Prostate gland (tissue), 2 donors: ENCODE data around the gene ANTXR1. TPM values are rescaled to one million over a fixed set of nuclear protein-coding genes. Genes with fewer than 3 reads are reported as not detected.

Experiments used
- DNase-seq: peaks from one replicate; pipeline ENCODE4 v3.0.0-alpha.2; 2019; ENCODE audit warnings: low spot score
- H3K27ac ChIP-seq, 2 donors: fragments of 200-600 bp; sonication (generic); 2 replicates each; pipeline ENCODE4 v1.5.1; 2017 to 2019
- H3K27me3 ChIP-seq: fragments of 200-600 bp; sonication (generic); replicated peaks from 2 replicates; pipeline ENCODE4 v1.5.1; 2019; ENCODE audit not compliant: insufficient read depth
- H3K36me3 ChIP-seq, 2 donors: fragments of 200-600 bp; sonication (generic); 1 replicate in 1 of 2; 2 replicates in 1 of 2; pipeline versions ENCODE4 v1.5.1 to v1.8.1; 2017 to 2019
- H3K4me1 ChIP-seq: fragments of 200-600 bp; sonication (generic); replicated peaks from 2 replicates; pipeline ENCODE4 v1.5.1; 2019
- H3K4me3 ChIP-seq, 2 donors: fragments of 200-600 bp; sonication (generic); 2 replicates each; pipeline ENCODE4 v1.5.1; 2017 to 2019
- H3K9me3 ChIP-seq: fragments of 200-600 bp; sonication (generic); 2 replicates; pipeline ENCODE4 v1.5.1; 2017
- POLR2A ChIP-seq: fragments of 450-650 bp; IDR thresholded peaks from one replicate; pipeline ENCODE4 v1.6.1; 2016; ENCODE audit warnings: antibody characterized with exemption, mild to moderate bottlenecking
- POLR2AphosphoS5 ChIP-seq: sonication (generic); formaldehyde crosslinking; IDR thresholded peaks from one replicate; pipeline ENCODE4 v1.6.1; 2017; ENCODE audit warnings: antibody characterized with exemption
- WGBS: methylation state at CpG from one replicate; pipeline ENCODE4 v1.1.5; 2018; 5-methylcytosine and 5-hydroxymethylcytosine counted together
- intact Hi-C: fragments of 100-400 bp; cut with DNase I; formaldehyde crosslinking; loops from one replicate; pipeline ENCODE4 v1.14.2; 2022
- total RNA-seq, 2 donors: library from RNA; depleted of rRNA; stranded (reverse); fragments of >200 nt; gene quantifications; one replicate each; pipeline ENCODE4 v1.1.0, GENCODE V29; 2016
- TF ChIP-seq, protein P1 (sequence below), 4 experiments: fragments of 200-600 bp in 2 of 4; fragments of 450-650 bp in 2 of 4; sonication (generic) in 2 of 4; IDR thresholded peaks; 1 replicate in 3 of 4; 2 replicates in 1 of 4; pipeline ENCODE4 v1.5.1; 2016 to 2019; ENCODE audit warnings: antibody characterized with exemption in 4 of 4, mild to moderate bottlenecking in 2 of 4, moderate library complexity in 2 of 4

The ANTXR1 gene
- total RNA-seq, 2 donors from 2014 or later: 25.8 to 48.7 TPM

DNA sequence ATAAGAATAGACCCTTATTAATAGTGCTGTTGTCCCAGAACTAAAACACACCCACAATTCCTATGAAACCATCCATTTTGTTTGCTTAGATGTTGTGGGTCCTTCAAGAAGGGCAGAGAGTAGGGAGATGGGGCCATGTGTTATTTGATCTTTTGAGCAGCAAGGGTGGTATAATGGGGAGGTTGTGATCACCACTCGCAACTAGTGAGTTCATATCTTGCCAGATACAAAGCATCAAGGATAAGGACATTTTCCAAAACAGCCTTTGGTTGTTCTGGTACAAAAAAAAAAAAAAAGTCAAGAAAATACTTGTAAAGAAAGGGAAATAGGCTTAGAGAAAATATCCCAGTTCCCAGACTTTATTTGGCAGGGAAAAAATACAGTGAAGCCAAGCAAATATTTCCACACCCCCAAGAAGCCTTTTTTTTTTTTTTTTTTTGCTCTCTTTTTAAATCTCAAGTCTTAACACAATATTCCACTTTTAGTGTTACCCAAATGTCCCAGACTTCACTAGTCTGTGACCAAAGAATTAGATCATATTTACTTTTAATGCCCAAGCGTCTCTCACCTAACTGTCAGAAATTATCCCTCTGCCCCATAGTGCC, 54.1 kb downstream of the ANTXR1 start:
- H3K27ac ChIP-seq: no peak overlapping the region
- H3K4me1 ChIP-seq: no peaks in the 10 kb centered on the region
- H3K36me3 ChIP-seq: no peaks in the 10 kb centered on the region
- DNase-seq: no peak
- H3K27me3 ChIP-seq: no peaks in the 10 kb centered on the region
- intact Hi-C loops: no loop called here
- H3K9me3 ChIP-seq: no peaks in the 10 kb centered on the region
- no peak overlapping the region for H3K4me3 ChIP-seq
- 70% methylated on average over 2 of the region's 2 CpGs for WGBS
- TF ChIP-seq POLR2A (no peak), POLR2AphosphoS5 (no peak)
- TF ChIP-seq, protein P1, sequence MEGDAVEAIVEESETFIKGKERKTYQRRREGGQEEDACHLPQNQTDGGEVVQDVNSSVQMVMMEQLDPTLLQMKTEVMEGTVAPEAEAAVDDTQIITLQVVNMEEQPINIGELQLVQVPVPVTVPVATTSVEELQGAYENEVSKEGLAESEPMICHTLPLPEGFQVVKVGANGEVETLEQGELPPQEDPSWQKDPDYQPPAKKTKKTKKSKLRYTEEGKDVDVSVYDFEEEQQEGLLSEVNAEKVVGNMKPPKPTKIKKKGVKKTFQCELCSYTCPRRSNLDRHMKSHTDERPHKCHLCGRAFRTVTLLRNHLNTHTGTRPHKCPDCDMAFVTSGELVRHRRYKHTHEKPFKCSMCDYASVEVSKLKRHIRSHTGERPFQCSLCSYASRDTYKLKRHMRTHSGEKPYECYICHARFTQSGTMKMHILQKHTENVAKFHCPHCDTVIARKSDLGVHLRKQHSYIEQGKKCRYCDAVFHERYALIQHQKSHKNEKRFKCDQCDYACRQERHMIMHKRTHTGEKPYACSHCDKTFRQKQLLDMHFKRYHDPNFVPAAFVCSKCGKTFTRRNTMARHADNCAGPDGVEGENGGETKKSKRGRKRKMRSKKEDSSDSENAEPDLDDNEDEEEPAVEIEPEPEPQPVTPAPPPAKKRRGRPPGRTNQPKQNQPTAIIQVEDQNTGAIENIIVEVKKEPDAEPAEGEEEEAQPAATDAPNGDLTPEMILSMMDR (IDR thresholded peaks at IDR 0.05): no peak

DNA sequence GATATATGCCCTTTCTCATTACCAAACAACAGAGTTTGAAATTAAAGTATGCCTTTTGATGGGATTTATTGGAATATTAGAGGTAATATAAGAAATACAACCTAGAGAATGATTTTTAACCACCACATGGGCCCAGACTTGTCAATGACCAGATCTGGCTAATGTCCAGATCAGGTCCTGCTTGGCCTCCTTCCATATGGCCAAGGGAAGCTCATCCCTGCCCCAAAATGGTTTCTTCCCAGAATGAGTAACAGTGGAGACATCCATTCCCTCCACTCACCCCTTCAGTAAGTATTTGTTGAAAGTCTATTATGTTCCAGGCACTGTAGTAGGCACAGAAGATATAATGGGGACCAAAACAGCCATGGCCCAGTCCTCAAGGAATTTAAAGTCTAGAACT, 54.9 kb downstream of the ANTXR1 start:
- H3K27ac ChIP-seq: no peak overlapping the region
- TF ChIP-seq POLR2AphosphoS5 (no peak), POLR2A (no peak)
- TF ChIP-seq, protein P1 (IDR thresholded peaks at IDR 0.05): no peak

DNA sequence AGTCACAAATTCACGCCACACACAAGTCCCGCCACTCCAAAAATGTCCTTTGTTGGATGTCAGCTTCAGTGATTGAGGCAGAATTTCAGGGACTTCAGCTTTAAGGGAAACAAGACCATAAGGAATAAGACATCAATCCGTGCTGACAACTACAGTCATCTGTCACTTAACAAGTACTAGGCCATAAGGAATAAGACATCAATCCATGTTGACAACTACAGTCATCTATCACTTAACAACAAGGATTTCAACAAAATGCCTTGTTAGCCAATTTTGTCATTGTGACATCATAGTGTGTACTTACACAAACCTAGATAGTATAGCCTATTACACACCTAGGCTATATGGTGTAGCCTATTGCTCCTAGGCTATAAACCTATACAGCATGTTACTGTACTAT, 58.0 kb downstream of the ANTXR1 start:
- Histone ChIP-seq H3K4me1 (no peaks in the 10 kb centered on the region), H3K36me3 (no peaks in the 10 kb centered on the region), H3K27ac (no peak overlapping the region), H3K9me3 (no peaks in the 10 kb centered on the region), H3K27me3 (no peaks in the 10 kb centered on the region), H3K4me3 (no peak overlapping the region)
- WGBS: 91% methylated on average over 3 of the region's 3 CpGs
- intact Hi-C loops: no loop called here
- TF ChIP-seq, protein P1 (IDR thresholded peaks at IDR 0.05): no peak
- TF ChIP-seq POLR2A (no peak), POLR2AphosphoS5 (no peak)
- no peak for DNase-seq

More for the DNA sequence above, 54.9 kb downstream of the ANTXR1 start:
- DNase-seq: no peak
- Histone ChIP-seq H3K4me1 (no peaks in the 10 kb centered on the region), H3K4me3 (no peak overlapping the region), H3K36me3 (no peaks in the 10 kb centered on the region), H3K9me3 (no peaks in the 10 kb centered on the region), H3K27me3 (no peaks in the 10 kb centered on the region)
- intact Hi-C loops: no loop called here

DNA sequence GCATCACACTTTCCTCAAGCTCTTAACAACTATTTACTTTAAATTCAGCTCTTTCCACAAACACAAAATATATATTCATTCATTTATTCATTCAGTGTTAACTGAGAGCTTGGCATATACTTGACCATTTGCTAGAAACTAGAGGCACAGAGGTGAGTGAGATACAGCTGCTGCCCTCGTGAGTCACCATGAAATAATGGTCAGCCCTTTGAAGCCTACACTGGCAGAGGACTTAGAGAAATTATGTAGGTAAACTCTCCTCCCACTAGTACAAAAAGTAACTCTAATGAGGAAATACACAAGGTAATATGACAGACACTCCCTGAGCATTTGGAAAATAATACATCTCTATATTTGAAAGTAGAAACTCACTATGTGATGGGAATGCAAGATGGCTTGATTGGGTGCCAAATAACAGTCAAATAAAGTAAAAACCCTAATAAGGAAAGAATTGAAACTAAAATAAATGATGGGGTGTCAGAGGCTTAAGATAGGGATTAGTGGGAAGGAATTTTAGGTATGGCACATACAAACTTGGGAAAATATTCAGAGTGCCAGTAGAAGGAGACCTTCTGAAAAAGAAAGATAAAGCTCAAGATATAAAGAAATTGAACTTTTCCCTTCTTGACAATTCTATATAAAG, 61.1 kb downstream of the ANTXR1 start:
- Histone ChIP-seq H3K9me3 (no peaks in the 10 kb centered on the region), H3K4me1 (no peaks in the 10 kb centered on the region), H3K27ac (no peak overlapping the region), H3K27me3 (no peaks in the 10 kb centered on the region), H3K36me3 (no peaks in the 10 kb centered on the region), H3K4me3 (no peak overlapping the region)
- WGBS: 66% methylated on average over 1 of the region's 1 CpG
- DNase-seq: no peak
- intact Hi-C loops: no loop called here
- TF ChIP-seq, protein P1 (IDR thresholded peaks at IDR 0.05): no peak
- TF ChIP-seq POLR2A (no peak), POLR2AphosphoS5 (no peak)

DNA sequence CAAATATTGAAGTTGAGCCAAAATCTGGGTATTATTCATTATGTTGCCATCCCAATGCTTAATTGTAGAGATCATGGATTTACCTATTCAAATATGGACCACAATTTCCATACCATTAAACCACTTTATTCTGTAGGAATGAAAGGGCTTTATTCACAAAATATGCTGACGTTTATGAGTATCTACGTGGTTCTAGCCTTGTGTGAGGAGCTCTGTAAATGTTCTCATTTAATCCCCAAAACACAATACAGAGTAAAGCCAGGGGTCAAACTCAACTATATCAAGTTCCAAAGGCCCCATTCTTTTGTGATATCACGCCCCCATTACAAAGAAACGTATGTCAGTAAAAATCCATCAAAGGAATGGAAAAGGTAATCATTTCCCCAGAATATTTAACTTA, 61.9 kb downstream of the ANTXR1 start:
- Histone ChIP-seq H3K36me3 (no peaks in the 10 kb centered on the region), H3K4me1 (no peaks in the 10 kb centered on the region), H3K4me3 (no peak overlapping the region), H3K27ac (no peak overlapping the region), H3K27me3 (no peaks in the 10 kb centered on the region), H3K9me3 (no peaks in the 10 kb centered on the region)
- intact Hi-C loops: no loop called here
- DNase-seq: no peak
- WGBS: 91% methylated on average over 4 of the region's 4 CpGs
- no peak for TF ChIP-seq POLR2AphosphoS5
- TF ChIP-seq, protein P1 (IDR thresholded peaks at IDR 0.05): no peak
- no peak for TF ChIP-seq POLR2A
